ENCODE measurements around the gene CSF3R. TPM values are rescaled to one million over a fixed set of nuclear protein-coding genes. Genes with fewer than 3 reads are reported as not detected.

The CSF3R gene
- total and polyA plus RNA-seq, 9 of the 15 experiments (the other 6 are each of a cell fraction or from before 2014, with no cell fraction given) = 0.21 to 0.86 (median 0.40) TPM; not detected in 1

DNA sequence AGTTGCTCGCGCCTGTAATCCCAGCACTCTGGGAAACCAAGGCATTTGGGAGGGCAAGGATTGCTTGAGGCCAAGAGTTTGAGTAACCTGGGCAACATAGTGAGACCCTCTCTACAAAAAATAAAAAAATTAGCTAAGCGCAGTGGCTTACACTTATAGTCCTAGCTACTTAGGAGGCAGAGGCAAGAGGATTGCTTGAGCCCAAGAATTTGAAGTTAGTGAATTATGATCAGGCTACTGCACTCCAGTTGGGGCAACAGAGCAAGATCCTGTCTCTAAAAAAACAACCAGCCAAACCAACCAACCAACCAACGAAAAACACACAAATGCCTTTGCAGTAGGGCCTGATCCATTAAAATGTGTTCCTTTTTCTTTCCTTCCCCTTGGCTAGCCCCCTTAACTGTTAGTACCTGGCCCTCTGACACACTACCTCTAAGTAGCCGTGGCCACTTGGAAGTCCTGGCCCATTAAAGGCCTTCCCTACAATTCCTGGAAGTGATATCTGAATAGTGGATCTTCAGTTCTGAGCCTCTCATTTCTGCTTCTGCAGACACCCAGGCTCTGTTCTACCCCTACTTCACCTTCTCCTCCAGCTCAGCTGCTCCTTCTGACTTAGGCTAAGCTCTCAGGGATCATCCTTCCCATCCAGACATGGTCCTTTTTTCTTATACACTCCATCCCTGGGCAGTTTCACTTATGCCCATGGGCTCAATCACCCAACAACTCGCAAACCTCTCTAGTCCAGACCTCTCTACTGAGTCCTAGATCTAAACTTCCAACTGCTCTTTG, 28.9 kb downstream of the CSF3R start (continued):
- no peak for TF ChIP-seq MBD2 (IDR thresholded peaks at IDR 0.05; ENCODE audit: borderline replicate concordance, low read depth)
- no peak for TF ChIP-seq ZNF184 (CRISPR knock-in tag; IDR thresholded peaks at IDR 0.05)
- peak; percentile 58 for TF ChIP-seq SUPT5H (IDR thresholded peaks at IDR 0.05)
- no peak for TF ChIP-seq HSF4 (CRISPR knock-in tag; IDR thresholded peaks at IDR 0.05; ENCODE audit: borderline replicate concordance)
- TF ChIP-seq, protein P1, sequence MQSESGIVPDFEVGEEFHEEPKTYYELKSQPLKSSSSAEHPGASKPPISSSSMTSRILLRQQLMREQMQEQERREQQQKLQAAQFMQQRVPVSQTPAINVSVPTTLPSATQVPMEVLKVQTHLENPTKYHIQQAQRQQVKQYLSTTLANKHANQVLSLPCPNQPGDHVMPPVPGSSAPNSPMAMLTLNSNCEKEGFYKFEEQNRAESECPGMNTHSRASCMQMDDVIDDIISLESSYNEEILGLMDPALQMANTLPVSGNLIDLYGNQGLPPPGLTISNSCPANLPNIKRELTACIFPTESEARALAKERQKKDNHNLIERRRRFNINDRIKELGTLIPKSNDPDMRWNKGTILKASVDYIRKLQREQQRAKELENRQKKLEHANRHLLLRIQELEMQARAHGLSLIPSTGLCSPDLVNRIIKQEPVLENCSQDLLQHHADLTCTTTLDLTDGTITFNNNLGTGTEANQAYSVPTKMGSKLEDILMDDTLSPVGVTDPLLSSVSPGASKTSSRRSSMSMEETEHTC (IDR thresholded peaks at IDR 0.05) = no peak
- TF ChIP-seq KLF10 (CRISPR knock-in tag; IDR thresholded peaks at IDR 0.05) = no peak
- TF ChIP-seq, protein P2, sequence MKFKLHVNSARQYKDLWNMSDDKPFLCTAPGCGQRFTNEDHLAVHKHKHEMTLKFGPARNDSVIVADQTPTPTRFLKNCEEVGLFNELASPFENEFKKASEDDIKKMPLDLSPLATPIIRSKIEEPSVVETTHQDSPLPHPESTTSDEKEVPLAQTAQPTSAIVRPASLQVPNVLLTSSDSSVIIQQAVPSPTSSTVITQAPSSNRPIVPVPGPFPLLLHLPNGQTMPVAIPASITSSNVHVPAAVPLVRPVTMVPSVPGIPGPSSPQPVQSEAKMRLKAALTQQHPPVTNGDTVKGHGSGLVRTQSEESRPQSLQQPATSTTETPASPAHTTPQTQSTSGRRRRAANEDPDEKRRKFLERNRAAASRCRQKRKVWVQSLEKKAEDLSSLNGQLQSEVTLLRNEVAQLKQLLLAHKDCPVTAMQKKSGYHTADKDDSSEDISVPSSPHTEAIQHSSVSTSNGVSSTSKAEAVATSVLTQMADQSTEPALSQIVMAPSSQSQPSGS (CRISPR knock-in tag; IDR thresholded peaks at IDR 0.05) = no peak
- TF ChIP-seq ZNF354B (CRISPR knock-in tag; IDR thresholded peaks at IDR 0.05) = no peak
- peak; percentile 51; the same call in 1 of the 2 replicates for TF ChIP-seq POLR2A (conservative IDR thresholded peaks at IDR 0.05)
- TF ChIP-seq, protein P3, sequence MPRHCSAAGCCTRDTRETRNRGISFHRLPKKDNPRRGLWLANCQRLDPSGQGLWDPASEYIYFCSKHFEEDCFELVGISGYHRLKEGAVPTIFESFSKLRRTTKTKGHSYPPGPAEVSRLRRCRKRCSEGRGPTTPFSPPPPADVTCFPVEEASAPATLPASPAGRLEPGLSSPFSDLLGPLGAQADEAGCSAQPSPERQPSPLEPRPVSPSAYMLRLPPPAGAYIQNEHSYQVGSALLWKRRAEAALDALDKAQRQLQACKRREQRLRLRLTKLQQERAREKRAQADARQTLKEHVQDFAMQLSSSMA (CRISPR knock-in tag; IDR thresholded peaks at IDR 0.05) = no peak
- TF ChIP-seq, protein P4, sequence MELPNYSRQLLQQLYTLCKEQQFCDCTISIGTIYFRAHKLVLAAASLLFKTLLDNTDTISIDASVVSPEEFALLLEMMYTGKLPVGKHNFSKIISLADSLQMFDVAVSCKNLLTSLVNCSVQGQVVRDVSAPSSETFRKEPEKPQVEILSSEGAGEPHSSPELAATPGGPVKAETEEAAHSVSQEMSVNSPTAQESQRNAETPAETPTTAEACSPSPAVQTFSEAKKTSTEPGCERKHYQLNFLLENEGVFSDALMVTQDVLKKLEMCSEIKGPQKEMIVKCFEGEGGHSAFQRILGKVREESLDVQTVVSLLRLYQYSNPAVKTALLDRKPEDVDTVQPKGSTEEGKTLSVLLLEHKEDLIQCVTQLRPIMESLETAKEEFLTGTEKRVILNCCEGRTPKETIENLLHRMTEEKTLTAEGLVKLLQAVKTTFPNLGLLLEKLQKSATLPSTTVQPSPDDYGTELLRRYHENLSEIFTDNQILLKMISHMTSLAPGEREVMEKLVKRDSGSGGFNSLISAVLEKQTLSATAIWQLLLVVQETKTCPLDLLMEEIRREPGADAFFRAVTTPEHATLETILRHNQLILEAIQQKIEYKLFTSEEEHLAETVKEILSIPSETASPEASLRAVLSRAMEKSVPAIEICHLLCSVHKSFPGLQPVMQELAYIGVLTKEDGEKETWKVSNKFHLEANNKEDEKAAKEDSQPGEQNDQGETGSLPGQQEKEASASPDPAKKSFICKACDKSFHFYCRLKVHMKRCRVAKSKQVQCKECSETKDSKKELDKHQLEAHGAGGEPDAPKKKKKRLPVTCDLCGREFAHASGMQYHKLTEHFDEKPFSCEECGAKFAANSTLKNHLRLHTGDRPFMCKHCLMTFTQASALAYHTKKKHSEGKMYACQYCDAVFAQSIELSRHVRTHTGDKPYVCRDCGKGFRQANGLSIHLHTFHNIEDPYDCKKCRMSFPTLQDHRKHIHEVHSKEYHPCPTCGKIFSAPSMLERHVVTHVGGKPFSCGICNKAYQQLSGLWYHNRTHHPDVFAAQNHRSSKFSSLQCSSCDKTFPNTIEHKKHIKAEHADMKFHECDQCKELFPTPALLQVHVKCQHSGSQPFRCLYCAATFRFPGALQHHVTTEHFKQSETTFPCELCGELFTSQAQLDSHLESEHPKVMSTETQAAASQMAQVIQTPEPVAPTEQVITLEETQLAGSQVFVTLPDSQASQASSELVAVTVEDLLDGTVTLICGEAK (IDR thresholded peaks at IDR 0.05) = no peak
- TF ChIP-seq, protein P4 (CRISPR knock-in tag; IDR thresholded peaks at IDR 0.05) = no peak
- peak; percentile 66 for TF ChIP-seq BCOR (IDR thresholded peaks at IDR 0.05)
- no peak for TF ChIP-seq ZNF76 (CRISPR knock-in tag; IDR thresholded peaks at IDR 0.05; ENCODE audit: borderline replicate concordance)
- TF ChIP-seq EP300 (IDR thresholded peaks at IDR 0.05; ENCODE audit: low read length) = no peak
- TF ChIP-seq ZNF717 (CRISPR knock-in tag; IDR thresholded peaks at IDR 0.05) = no peak

All from K562 (cell line).